Left renal cortex interstitium (tissue), 4 donors: Measurements from ENCODE around the gene LDLRAD4. TPM values are rescaled to one million over a fixed set of nuclear protein-coding genes. Genes with fewer than 3 reads are reported as not detected.

ENCODE experiments used
- DNase-seq, 4 donors: peaks; one replicate each; pipeline ENCODE4 v3.0.0-alpha.2; 2013; ENCODE audit warnings: low read depth in 4 of 4, low spot score in 2 of 4, missing footprints in 1 of 4
- polyA plus RNA-seq, 4 donors: library from polyadenylated mRNA; unstranded; fragments of 120-200 nt; gene quantifications; one replicate each; pipeline ENCODE4 v1.2.1, GENCODE V29; 2013; ENCODE audit not compliant: insufficient read length in 4 of 4

Gene LDLRAD4
- polyA plus RNA-seq, 4 donors: 10.3 to 12.7 (median 12.3) TPM

GRCh38 chr18:13615432-13615861, 396.9 kb downstream of the LDLRAD4 start:
- DNase-seq: no peak

GRCh38 chr18:13616041-13616440, 397.5 kb downstream of the LDLRAD4 start:
- no peak for DNase-seq

GRCh38 chr18:13616525-13617035, 398.0 kb downstream of the LDLRAD4 start:
- DNase-seq: no peak

GRCh38 chr18:13617826-13618515, 399.4 kb downstream of the LDLRAD4 start:
- DNase-seq: no peak

GRCh38 chr18:13618760-13619438, 400.3 kb downstream of the LDLRAD4 start:
- no peak for DNase-seq

GRCh38 chr18:13619505-13620205, 401.1 kb downstream of the LDLRAD4 start:
- DNase-seq: no peak

GRCh38 chr18:13620206-13620672, 401.7 kb downstream of the LDLRAD4 start:
- no peak for DNase-seq

- DNase-seq: no peak
Measured at GRCh38 chr18:13620818-13621445, 402.4 kb downstream of the LDLRAD4 start.

GRCh38 chr18:13621446-13621849, 402.9 kb downstream of the LDLRAD4 start:
- DNase-seq: no peak

GRCh38 chr18:13621886-13622619, 403.5 kb downstream of the LDLRAD4 start:
- no peak for DNase-seq

- DNase-seq: no peak
Measured at GRCh38 chr18:13622751-13623150, 404.2 kb downstream of the LDLRAD4 start.

- no peak for DNase-seq
Measured at GRCh38 chr18:13623348-13623747, 404.8 kb downstream of the LDLRAD4 start.

GRCh38 chr18:13623871-13624270, 405.3 kb downstream of the LDLRAD4 start:
- no peak for DNase-seq

GRCh38 chr18:13624563-13625237, 406.1 kb downstream of the LDLRAD4 start:
- DNase-seq: no peak

- DNase-seq: no peak
Measured at GRCh38 chr18:13625355-13625754, 406.8 kb downstream of the LDLRAD4 start.

GRCh38 chr18:13625843-13626543, 407.4 kb downstream of the LDLRAD4 start:
- DNase-seq: no peak

GRCh38 chr18:13626544-13626908, 408.0 kb downstream of the LDLRAD4 start:
- no peak for DNase-seq

- DNase-seq: no peak
Measured at GRCh38 chr18:13627639-13628038, 409.1 kb downstream of the LDLRAD4 start.

GRCh38 chr18:13628211-13628610, 409.7 kb downstream of the LDLRAD4 start:
- DNase-seq: no peak
